Stimulated activated naive CD4-positive, alpha-beta T cell treated with Interleukin-2 at 50 U/mL for 16 hours (primary cell): Measurements from ENCODE around the gene RHBDF2.

ENCODE experiments used
- DNase-seq: peaks from one replicate; lab custom pipeline; 2025; lab: John Stamatoyannopoulos, UW

RHBDF2 gene

GRCh38 chr17:76501018-76501826 is at the start of gene RHBDF2:
Gene RHBDF2, minus strand, starts transcription at chr17:76501423. Its CDS starts 19,899 bp downstream, at chr17:76481524.
- DNase-seq: peak; percentile 89

GRCh38 chr17:76549539-76549938 is 48.3 kb upstream of the RHBDF2 start:
- no peak for DNase-seq

GRCh38 chr17:76549215-76549518 is 47.9 kb upstream of the RHBDF2 start:
- no peak for DNase-seq

- no peak for DNase-seq
These were observed 47.4 kb upstream of the RHBDF2 start for GRCh38 chr17:76548378-76549214.

GRCh38 chr17:76547642-76548202 is 46.5 kb upstream of the RHBDF2 start:
- DNase-seq: no peak

GRCh38 chr17:76547183-76547641 is 46.0 kb upstream of the RHBDF2 start:
- DNase-seq: no peak

GRCh38 chr17:76546556-76547182 is 45.4 kb upstream of the RHBDF2 start:
- no peak for DNase-seq

GRCh38 chr17:76545918-76546555 is 44.8 kb upstream of the RHBDF2 start:
- no peak for DNase-seq

- no peak for DNase-seq
These were observed 43.5 kb upstream of the RHBDF2 start for GRCh38 chr17:76544546-76545365.

- DNase-seq: no peak
These were observed 42.8 kb upstream of the RHBDF2 start for GRCh38 chr17:76543826-76544545.

GRCh38 chr17:76543482-76543825 is 42.2 kb upstream of the RHBDF2 start:
- no peak for DNase-seq

GRCh38 chr17:76542984-76543383 is 41.8 kb upstream of the RHBDF2 start:
- no peak for DNase-seq

- no peak for DNase-seq
These were observed 41.3 kb upstream of the RHBDF2 start for GRCh38 chr17:76542566-76542971.

GRCh38 chr17:76541739-76542454 is 40.7 kb upstream of the RHBDF2 start:
- no peak for DNase-seq

- DNase-seq: peak; percentile 13
These were observed 39.4 kb upstream of the RHBDF2 start for GRCh38 chr17:76540381-76541300.

GRCh38 chr17:76539631-76540271 is 38.5 kb upstream of the RHBDF2 start, which contains the start of gene PRCD:
Gene PRCD, plus strand, starts transcription at chr17:76540044. Its CDS starts 98 bp downstream, at chr17:76540142.
- DNase-seq: no peak

GRCh38 chr17:76538941-76539570 is 37.8 kb upstream of the RHBDF2 start:
- DNase-seq: no peak
